NB4 (cell line): ENCODE measurements around the gene ATM.

Experiments
- DNase-seq: peaks from one replicate; pipeline ENCODE4 v3.0.0; 2010; ENCODE audit warnings: low read depth
- H3K4me3 ChIP-seq: one replicate; pipeline ENCODE4 v1.5.1; 2011; ENCODE audit warnings: mild to moderate bottlenecking, low read depth, low read length, moderate library complexity
- CTCF ChIP-seq: IDR thresholded peaks from one replicate; pipeline ENCODE4 v1.5.1; 2012; ENCODE audit warnings: low read depth, low read length
- MAX ChIP-seq: IDR thresholded peaks from 2 replicates; pipeline ENCODE4 v1.6.1; 2011; ENCODE audit warnings: low read depth, low read length
- MYC ChIP-seq: IDR thresholded peaks from 2 replicates; pipeline ENCODE4 v1.6.1; 2011; ENCODE audit warnings: low read depth, low read length
- POLR2A ChIP-seq: IDR thresholded peaks from 2 replicates; pipeline ENCODE4 v1.6.1; 2011; ENCODE audit warnings: mild to moderate bottlenecking; ENCODE audit not compliant: insufficient read length; ENCODE audit errors: extremely low read depth

ATM gene

GRCh38 chr11:108222574-108223347, at the start of gene ATM, which contains the start of gene NPAT:
Gene ATM (plus strand): TSS chr11:108223067. CDS start chr11:108227625, 4,558 bp downstream.
Gene NPAT (minus strand): TSS chr11:108222638. CDS start chr11:108222536, 102 bp downstream.
- H3K4me3 ChIP-seq = peak within 1 kb of the TSS; percentile 96
- TF ChIP-seq MYC (peak; percentile 97), POLR2A (peak; percentile 85), MAX (peak; percentile 95), CTCF (peak; percentile 83)
- DNase-seq = peak; percentile 99

- no peak for TF ChIP-seq POLR2A
- no peak for TF ChIP-seq MYC
- no peak for TF ChIP-seq MAX
- no peak for TF ChIP-seq CTCF
- no peak overlapping the region for H3K4me3 ChIP-seq
- DNase-seq = no peak
Measured at GRCh38 chr11:108177570-108177969, 45.3 kb upstream of the ATM start.

GRCh38 chr11:108193725-108194124, 29.1 kb upstream of the ATM start:
- no peak overlapping the region for H3K4me3 ChIP-seq
- TF ChIP-seq MAX = no peak
- TF ChIP-seq MYC = no peak
- no peak for TF ChIP-seq CTCF
- no peak for TF ChIP-seq POLR2A
- no peak for DNase-seq

- no peak for DNase-seq
- TF ChIP-seq MAX = no peak
- no peak for TF ChIP-seq MYC
- no peak for TF ChIP-seq POLR2A
- no peak for TF ChIP-seq CTCF
- no peak overlapping the region for H3K4me3 ChIP-seq
Measured at GRCh38 chr11:108196901-108197300, 26.0 kb upstream of the ATM start.

- TF ChIP-seq POLR2A (no peak), MAX (no peak), CTCF (no peak), MYC (no peak)
- no peak overlapping the region for H3K4me3 ChIP-seq
- no peak for DNase-seq
Measured at GRCh38 chr11:108197351-108197750, 25.5 kb upstream of the ATM start.
